WTC11 (cell line): Measurements from ENCODE around the gene SEMA5B. TPM values are rescaled to one million over a fixed set of nuclear protein-coding genes. Genes with fewer than 3 reads are reported as not detected.

Experiments used
- ATAC-seq: fragments of 200-7000 bp; cut with Tn5 transposase; 2 replicates; pipeline ENCODE4 v1.10.0; 2021; ENCODE audit warnings: mild to moderate bottlenecking, moderate library complexity
- CTCF ChIA-PET: fragments of 300-600 bp; sonication (Branson Sonifier 250); formaldehyde crosslinking; loops from one replicate; lab custom pipeline; 2021; ENCODE audit warnings: antibody characterized with exemption; lab: Charles Lee
- POLR2A ChIA-PET: fragments of 350-600 bp; sonication (Branson Sonifier 250); formaldehyde crosslinking; loops from one replicate; lab custom pipeline; 2021; ENCODE audit warnings: antibody characterized with exemption; lab: Charles Lee
- DNase-seq: peaks from one replicate; pipeline ENCODE4 v3.0.0; 2021; ENCODE audit warnings: low spot score
- H3K27ac Mint-ChIP-seq: 2 replicates; pipeline ENCODE4 v1.8.0; 2021; ENCODE audit warnings: mixed read lengths
- H3K27me3 Mint-ChIP-seq: 2 replicates; pipeline ENCODE4 v1.8.0; 2021; ENCODE audit warnings: low read depth, mild to moderate bottlenecking, moderate library complexity, mixed read lengths
- H3K36me3 Mint-ChIP-seq: 2 replicates; pipeline ENCODE4 v1.8.0; 2021; ENCODE audit warnings: mixed read lengths
- H3K4me1 Mint-ChIP-seq: 2 replicates; pipeline ENCODE4 v1.8.0; 2022; ENCODE audit warnings: mixed read lengths
- H3K4me3 Mint-ChIP-seq: 2 replicates; pipeline ENCODE4 v1.8.0; 2021; ENCODE audit warnings: mild to moderate bottlenecking, moderate library complexity, mixed read lengths
- H3K9me3 Mint-ChIP-seq: 2 replicates; pipeline ENCODE4 v1.8.0; 2021; ENCODE audit warnings: mixed read lengths
- CDX4 ChIP-seq: fragments of 250-450 bp; sonication (Bioruptor Pico); IDR thresholded peaks from 2 replicates; pipeline ENCODE4 v1.9.0; 2021; ENCODE audit warnings: moderate library complexity, mild to moderate bottlenecking, inconsistent platforms, borderline replicate concordance
- EMX1 ChIP-seq: fragments of 250-450 bp; sonication (Bioruptor Pico); IDR thresholded peaks from 2 replicates; pipeline ENCODE4 v1.8.0; 2021; ENCODE audit warnings: mild to moderate bottlenecking
- FOXP1 ChIP-seq: sonication (generic); formaldehyde crosslinking; IDR thresholded peaks from 2 replicates; pipeline ENCODE4 v1.8.0; 2022; ENCODE audit warnings: missing genetic modification reagents, mild to moderate bottlenecking, moderate library complexity, borderline replicate concordance
- GRHL2 ChIP-seq: fragments of 250-450 bp; sonication (Bioruptor Pico); IDR thresholded peaks from 2 replicates; pipeline ENCODE4 v1.8.0; 2022; ENCODE audit warnings: mild to moderate bottlenecking, moderate library complexity; ENCODE audit not compliant: insufficient replicate concordance, severe bottlenecking
- HMGXB4 ChIP-seq: sonication (generic); formaldehyde crosslinking; IDR thresholded peaks from 2 replicates; pipeline ENCODE4 v1.8.1; 2023; ENCODE audit warnings: mild to moderate bottlenecking, moderate library complexity, missing genetic modification reagents
- MXD4 ChIP-seq: fragments of 250-450 bp; sonication (Bioruptor Pico); IDR thresholded peaks from 2 replicates; pipeline ENCODE4 v1.8.0; 2021; ENCODE audit warnings: mild to moderate bottlenecking, moderate library complexity, borderline replicate concordance
- NFATC4 ChIP-seq: fragments of 250-450 bp; sonication (Bioruptor Pico); IDR thresholded peaks from 2 replicates; pipeline ENCODE4 v1.9.0; 2021; ENCODE audit warnings: mild to moderate bottlenecking
- NFE2L1 ChIP-seq: sonication (generic); formaldehyde crosslinking; IDR thresholded peaks from 2 replicates; pipeline ENCODE4 v1.8.1; 2023; ENCODE audit warnings: missing genetic modification reagents
- OVOL2 ChIP-seq: fragments of 250-450 bp; sonication (Bioruptor Pico); IDR thresholded peaks from 2 replicates; pipeline ENCODE4 v1.9.0; 2021; ENCODE audit warnings: mild to moderate bottlenecking, borderline replicate concordance
- PRDM15 ChIP-seq: sonication (generic); formaldehyde crosslinking; IDR thresholded peaks from 2 replicates; pipeline ENCODE4 v1.8.0; 2022; ENCODE audit warnings: missing genetic modification reagents
- STAT6 ChIP-seq: sonication (generic); formaldehyde crosslinking; conservative IDR thresholded peaks from 2 replicates; pipeline ENCODE4 v1.8.1; 2023; ENCODE audit warnings: mild to moderate bottlenecking, low read depth, missing genetic modification reagents, moderate library complexity
- TCF7 ChIP-seq: sonication (generic); formaldehyde crosslinking; IDR thresholded peaks from 2 replicates; pipeline ENCODE4 v1.8.0; 2022; ENCODE audit warnings: mild to moderate bottlenecking, low read depth, missing genetic modification reagents, moderate library complexity
- TEAD1 ChIP-seq: sonication (generic); formaldehyde crosslinking; IDR thresholded peaks from 2 replicates; pipeline ENCODE4 v1.8.0; 2022; ENCODE audit warnings: mild to moderate bottlenecking, missing genetic modification reagents
- TP53 ChIP-seq: sonication (generic); formaldehyde crosslinking; IDR thresholded peaks from 2 replicates; pipeline ENCODE4 v1.8.1; 2023; ENCODE audit warnings: mild to moderate bottlenecking, missing genetic modification reagents
- ZNF138 ChIP-seq: sonication (generic); formaldehyde crosslinking; conservative IDR thresholded peaks from 2 replicates; pipeline ENCODE4 v1.8.1; 2022; ENCODE audit warnings: mild to moderate bottlenecking, moderate library complexity, missing genetic modification reagents
- ZNF219 ChIP-seq: sonication (generic); formaldehyde crosslinking; IDR thresholded peaks from 2 replicates; pipeline ENCODE4 v1.8.0; 2023; ENCODE audit warnings: missing genetic modification reagents, mild to moderate bottlenecking, borderline replicate concordance
- total RNA-seq: library from RNA; stranded (reverse); gene quantifications from 3 replicates; pipeline ENCODE4 v1.2.3, GENCODE V29; 2021

SEMA5B gene
- total RNA-seq, 1 experiment from 2014 or later = 20.7 TPM

- TF ChIP-seq GRHL2 (CRISPR knock-in tag) = no peak
- TF ChIP-seq EMX1 (CRISPR knock-in tag) = no peak
- TF ChIP-seq ZNF219 (CRISPR knock-in tag) = no peak
These were observed 6.2 kb downstream of the SEMA5B start (continued) for GRCh38 chr3:123021388-123021787.

- DNase-seq = no peak
- Mint-ChIP-seq H3K27me3 (peaks cover 22% of the 10 kb centered on the region), H3K4me1 (peaks cover 51% of the 10 kb centered on the region), H3K4me3 (peak overlapping the region; percentile 39), H3K36me3 (peaks cover 3% of the 10 kb centered on the region; the same call in 1 of the 2 replicates)
- ATAC-seq = no peak
- TF ChIP-seq TCF7 (CRISPR knock-in tag) (no peak), TEAD1 (CRISPR knock-in tag) (no peak), CDX4 (no peak), MXD4 (CRISPR knock-in tag) (no peak), NFE2L1 (CRISPR knock-in tag) (no peak), FOXP1 (CRISPR knock-in tag) (no peak), HMGXB4 (CRISPR knock-in tag) (no peak), ZNF138 (CRISPR knock-in tag) (no peak)
- TF ChIP-seq, all 79 proteins: peak for 0
- POLR2A ChIA-PET = interaction anchor here (0.7 to 1.8 kb wide), 3 partner anchors 14 to 47 kb away, joined by 3 to 5 read pairs (median 4); partner anchors contain the start of gene PDIA5
- no peaks in the 10 kb centered on the region; the same call in 1 of the 2 replicates for H3K9me3 Mint-ChIP-seq
- H3K27ac Mint-ChIP-seq = peak overlapping the region; percentile 77
- CTCF ChIA-PET = interaction anchor here (0.9 to 1.9 kb wide), 12 partner anchors 8 to 265 kb away, joined by 3 to 18 read pairs (median 5); partner anchors contain the start of gene PDIA5
These were observed 6.9 kb downstream of the SEMA5B start for GRCh38 chr3:123020709-123021108.

- peaks cover 46% of the 10 kb centered on the region for H3K4me1 Mint-ChIP-seq
- DNase-seq = no peak
- H3K27ac Mint-ChIP-seq = no peak overlapping the region
- no peak overlapping the region for H3K4me3 Mint-ChIP-seq
- POLR2A ChIA-PET = interaction anchor here (0.9 kb wide), 1 partner anchor 9 kb away, joined by 3 read pairs; no protein-coding TSS in a partner anchor
- H3K9me3 Mint-ChIP-seq = no peaks in the 10 kb centered on the region; the same call in 1 of the 2 replicates
- H3K27me3 Mint-ChIP-seq = peaks cover 13% of the 10 kb centered on the region
- TF ChIP-seq OVOL2 (CRISPR knock-in tag) (no peak), PRDM15 (CRISPR knock-in tag) (peak; percentile 90), TP53 (CRISPR knock-in tag) (no peak)
- TF ChIP-seq, all 79 proteins: peak for 1
- H3K36me3 Mint-ChIP-seq = no peaks in the 10 kb centered on the region
- no peak for ATAC-seq
- CTCF ChIA-PET = interaction anchor here (0.5 to 1.5 kb wide), 2 partner anchors 8 to 74 kb away, joined by 4 to 9 read pairs; partner anchors contain the start of gene SEMA5B
These were observed 8.0 kb downstream of the SEMA5B start for GRCh38 chr3:123019591-123019990.

- ChIA-PET POLR2A (interaction anchor here (0.9 kb wide), 1 partner anchor 9 kb away, joined by 3 read pairs; no protein-coding TSS in a partner anchor), CTCF (interaction anchor here (1.5 kb wide), 1 partner anchor 9 kb away, joined by 9 read pairs; the partner anchor contains the start of gene SEMA5B)
- no peak overlapping the region for H3K4me3 Mint-ChIP-seq
- H3K4me1 Mint-ChIP-seq = peaks cover 46% of the 10 kb centered on the region
- H3K27me3 Mint-ChIP-seq = peaks cover 9% of the 10 kb centered on the region
- DNase-seq (no peak), ATAC-seq (no peak)
- H3K27ac Mint-ChIP-seq = no peak overlapping the region
- no peaks in the 10 kb centered on the region for H3K9me3 Mint-ChIP-seq
- H3K36me3 Mint-ChIP-seq = no peaks in the 10 kb centered on the region
- TF ChIP-seq STAT6 (CRISPR knock-in tag) (no peak), NFATC4 (CRISPR knock-in tag) (no peak), GRHL2 (CRISPR knock-in tag) (no peak)
These were observed 8.4 kb downstream of the SEMA5B start for GRCh38 chr3:123019161-123019560.
